HCEC 1CT (cell line): ENCODE measurements around the gene ZNRD2.

ENCODE experiments used
- DNase-seq: peaks from one replicate; pipeline ENCODE4 v3.0.0-alpha.2; 2017

Gene ZNRD2

GRCh38 chr11:65538915-65539743 is 31.1 kb upstream of the ZNRD2 start:
- DNase-seq, result no peak

GRCh38 chr11:65539744-65540289 is 30.5 kb upstream of the ZNRD2 start:
- DNase-seq, result no peak

GRCh38 chr11:65540290-65541092 is 29.8 kb upstream of the ZNRD2 start:
- DNase-seq, result peak; percentile 88

GRCh38 chr11:65541093-65541982 is 28.9 kb upstream of the ZNRD2 start:
- DNase-seq, result no peak

- no peak for DNase-seq
Observed at GRCh38 chr11:65542738-65543390, 27.4 kb upstream of the ZNRD2 start.

- no peak for DNase-seq
Observed at GRCh38 chr11:65545853-65546216, 24.4 kb upstream of the ZNRD2 start.

GRCh38 chr11:65546217-65546958 is 23.9 kb upstream of the ZNRD2 start:
- no peak for DNase-seq

GRCh38 chr11:65547446-65548125 is 22.7 kb upstream of the ZNRD2 start:
- no peak for DNase-seq

- no peak for DNase-seq
Observed at GRCh38 chr11:65548395-65548794, 21.9 kb upstream of the ZNRD2 start.

- DNase-seq, result no peak
Observed at GRCh38 chr11:65549096-65549495, 21.2 kb upstream of the ZNRD2 start.

GRCh38 chr11:65551572-65552387 is 18.5 kb upstream of the ZNRD2 start:
- DNase-seq, result no peak

GRCh38 chr11:65552388-65552951 is 17.8 kb upstream of the ZNRD2 start:
- no peak for DNase-seq

- no peak for DNase-seq
Observed at GRCh38 chr11:65553301-65554001, 16.8 kb upstream of the ZNRD2 start.

GRCh38 chr11:65554057-65554818 is 16.0 kb upstream of the ZNRD2 start:
- no peak for DNase-seq

- no peak for DNase-seq
Observed at GRCh38 chr11:65554842-65555430, 15.3 kb upstream of the ZNRD2 start.

GRCh38 chr11:65555693-65556231 is 14.5 kb upstream of the ZNRD2 start:
- DNase-seq, result peak; percentile 73

- no peak for DNase-seq
Observed at GRCh38 chr11:65556470-65557279, 13.6 kb upstream of the ZNRD2 start.
